GM19455 (cell line): ENCODE measurements around the gene CPXM2.

Experiments
- ATAC-seq: cut with Tn5 transposase; IDR thresholded peaks from one replicate; pipeline ENCODE4 v1.9.1; 2021; ENCODE audit not compliant: unreplicated experiment

CPXM2 gene

GRCh38 chr10:123804716-123805115 lies 86.9 kb downstream of the CPXM2 start:
- ATAC-seq = no peak

- ATAC-seq = no peak
Observed at GRCh38 chr10:123800821-123801220, 90.8 kb downstream of the CPXM2 start.

- no peak for ATAC-seq
Observed at GRCh38 chr10:123800289-123800688, 91.3 kb downstream of the CPXM2 start.

GRCh38 chr10:123798856-123799255 lies 92.8 kb downstream of the CPXM2 start:
- ATAC-seq = no peak

- no peak for ATAC-seq
Observed at GRCh38 chr10:123797813-123798212, 93.8 kb downstream of the CPXM2 start.

GRCh38 chr10:123796736-123797135 lies 94.9 kb downstream of the CPXM2 start:
- no peak for ATAC-seq

- no peak for ATAC-seq
Observed at GRCh38 chr10:123795846-123796590, 95.6 kb downstream of the CPXM2 start.

GRCh38 chr10:123795196-123795780 lies 96.3 kb downstream of the CPXM2 start:
- ATAC-seq = no peak

GRCh38 chr10:123792248-123792978 lies 99.2 kb downstream of the CPXM2 start:
- no peak for ATAC-seq

- no peak for ATAC-seq
Observed at GRCh38 chr10:123790132-123790885, 101.3 kb downstream of the CPXM2 start.

- no peak for ATAC-seq
Observed at GRCh38 chr10:123788981-123789380, 102.6 kb downstream of the CPXM2 start.

- ATAC-seq = no peak
Observed at GRCh38 chr10:123787566-123787965, 104.0 kb downstream of the CPXM2 start.

GRCh38 chr10:123786896-123787295 lies 104.7 kb downstream of the CPXM2 start:
- ATAC-seq = no peak

GRCh38 chr10:123786306-123786705 lies 105.3 kb downstream of the CPXM2 start:
- ATAC-seq = no peak

GRCh38 chr10:123784646-123785045 lies 107.0 kb downstream of the CPXM2 start:
- no peak for ATAC-seq

- ATAC-seq = no peak
Observed at GRCh38 chr10:123784216-123784615, 107.4 kb downstream of the CPXM2 start.

GRCh38 chr10:123783296-123783695 lies 108.3 kb downstream of the CPXM2 start:
- ATAC-seq = no peak

- ATAC-seq = no peak
Observed at GRCh38 chr10:123782549-123782948, 109.1 kb downstream of the CPXM2 start.

GRCh38 chr10:123781956-123782500 lies 109.6 kb downstream of the CPXM2 start:
- ATAC-seq = no peak

- no peak for ATAC-seq
Observed at GRCh38 chr10:123781324-123781900, 110.2 kb downstream of the CPXM2 start.
